ENCODE measurements around the gene IL1RL2.

DNA sequence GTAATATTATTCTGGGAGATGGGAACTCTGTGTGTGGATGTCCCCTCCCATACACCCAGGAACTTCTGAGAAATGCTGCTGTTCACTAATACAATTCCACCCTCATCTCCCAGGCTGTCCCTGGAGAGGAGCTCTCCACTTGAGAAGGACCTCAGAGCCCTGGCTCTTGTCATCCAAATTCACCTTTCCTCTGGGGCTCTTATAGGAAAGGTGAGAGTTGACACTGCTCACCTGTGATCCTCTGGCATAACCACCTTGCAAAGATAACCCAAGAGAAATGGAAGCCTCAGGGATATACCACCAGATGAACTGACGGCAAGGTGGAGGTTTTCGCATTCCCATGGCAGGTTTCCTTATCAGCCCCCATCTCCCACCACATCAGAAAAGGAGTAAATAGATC is 52.0 kb downstream of the IL1RL2 start:
- TF ChIP-seq, protein P1, sequence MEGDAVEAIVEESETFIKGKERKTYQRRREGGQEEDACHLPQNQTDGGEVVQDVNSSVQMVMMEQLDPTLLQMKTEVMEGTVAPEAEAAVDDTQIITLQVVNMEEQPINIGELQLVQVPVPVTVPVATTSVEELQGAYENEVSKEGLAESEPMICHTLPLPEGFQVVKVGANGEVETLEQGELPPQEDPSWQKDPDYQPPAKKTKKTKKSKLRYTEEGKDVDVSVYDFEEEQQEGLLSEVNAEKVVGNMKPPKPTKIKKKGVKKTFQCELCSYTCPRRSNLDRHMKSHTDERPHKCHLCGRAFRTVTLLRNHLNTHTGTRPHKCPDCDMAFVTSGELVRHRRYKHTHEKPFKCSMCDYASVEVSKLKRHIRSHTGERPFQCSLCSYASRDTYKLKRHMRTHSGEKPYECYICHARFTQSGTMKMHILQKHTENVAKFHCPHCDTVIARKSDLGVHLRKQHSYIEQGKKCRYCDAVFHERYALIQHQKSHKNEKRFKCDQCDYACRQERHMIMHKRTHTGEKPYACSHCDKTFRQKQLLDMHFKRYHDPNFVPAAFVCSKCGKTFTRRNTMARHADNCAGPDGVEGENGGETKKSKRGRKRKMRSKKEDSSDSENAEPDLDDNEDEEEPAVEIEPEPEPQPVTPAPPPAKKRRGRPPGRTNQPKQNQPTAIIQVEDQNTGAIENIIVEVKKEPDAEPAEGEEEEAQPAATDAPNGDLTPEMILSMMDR (IDR thresholded peaks at IDR 0.05; ENCODE audit: low read depth, low read length, missing input control), result no peak
- TF ChIP-seq, protein P2, sequence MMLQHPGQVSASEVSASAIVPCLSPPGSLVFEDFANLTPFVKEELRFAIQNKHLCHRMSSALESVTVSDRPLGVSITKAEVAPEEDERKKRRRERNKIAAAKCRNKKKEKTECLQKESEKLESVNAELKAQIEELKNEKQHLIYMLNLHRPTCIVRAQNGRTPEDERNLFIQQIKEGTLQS (IDR thresholded peaks at IDR 0.05), result no peak
- no peak for TF ChIP-seq FOXA1 (IDR thresholded peaks at IDR 0.05)
- TF ChIP-seq GABPA (IDR thresholded peaks at IDR 0.05 in 1 of 2, conservative IDR thresholded peaks at IDR 0.05 in 1 of 2), result no peak
- no peak for TF ChIP-seq TAF1 (conservative IDR thresholded peaks at IDR 0.05)
- no peak for TF ChIP-seq RAD21 (IDR thresholded peaks at IDR 0.05)
- no peak for TF ChIP-seq EGR1 (IDR thresholded peaks at IDR 0.05; ENCODE audit: low read depth in 2 of 2)
- TF ChIP-seq RXRA (IDR thresholded peaks at IDR 0.05), result no peak
- no peak for TF ChIP-seq SP1 (IDR thresholded peaks at IDR 0.05)
- TF ChIP-seq JUND (IDR thresholded peaks at IDR 0.05), result no peak
- TF ChIP-seq, protein P3, sequence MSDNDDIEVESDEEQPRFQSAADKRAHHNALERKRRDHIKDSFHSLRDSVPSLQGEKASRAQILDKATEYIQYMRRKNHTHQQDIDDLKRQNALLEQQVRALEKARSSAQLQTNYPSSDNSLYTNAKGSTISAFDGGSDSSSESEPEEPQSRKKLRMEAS (IDR thresholded peaks at IDR 0.05), result no peak
